Smooth muscle cell (in vitro differentiated cells): ENCODE measurements around the gene SMC6. TPM values are rescaled to one million over a fixed set of nuclear protein-coding genes. Genes with fewer than 3 reads are reported as not detected.

Source experiments
- DNase-seq: peaks from one replicate; lab custom pipeline; 2025; ENCODE audit not compliant: unreplicated experiment; lab: John Stamatoyannopoulos, UW
- H2AFZ ChIP-seq: fragments of 200-600 bp; sonication (generic); 2 replicates; pipeline ENCODE4 v1.6.0; 2016; ENCODE audit warnings: antibody characterized with exemption, low read depth, mild to moderate bottlenecking
- H3F3A ChIP-seq: fragments of 200-600 bp; sonication (generic); 2 replicates; pipeline ENCODE4 v1.6.0; 2017; ENCODE audit warnings: antibody characterized with exemption, low read depth
- H3K27ac ChIP-seq: fragments of 200-600 bp; sonication (generic); 2 replicates; pipeline ENCODE4 v1.5.1; 2016; ENCODE audit warnings: low read depth, mild to moderate bottlenecking
- H3K27me3 ChIP-seq: fragments of 200-600 bp; sonication (generic); 2 replicates; pipeline ENCODE4 v1.6.1; 2016; ENCODE audit warnings: low read depth, mild to moderate bottlenecking
- H3K36me3 ChIP-seq: fragments of 200-600 bp; sonication (generic); 2 replicates; pipeline ENCODE4 v1.5.1; 2016; ENCODE audit warnings: low read depth
- H3K4me1 ChIP-seq: fragments of 200-600 bp; sonication (generic); 2 replicates; pipeline ENCODE4 v1.5.1; 2016; ENCODE audit warnings: low read depth
- H3K4me2 ChIP-seq: fragments of 200-600 bp; sonication (generic); 2 replicates; pipeline ENCODE4 v1.6.0; 2016; ENCODE audit warnings: mild to moderate bottlenecking
- H3K4me3 ChIP-seq: fragments of 200-600 bp; sonication (generic); 2 replicates; pipeline ENCODE4 v1.5.1; 2016; ENCODE audit warnings: mild to moderate bottlenecking
- H3K79me2 ChIP-seq: fragments of 200-600 bp; sonication (generic); 2 replicates; pipeline ENCODE4 v1.6.0; 2016; ENCODE audit warnings: low read depth, mild to moderate bottlenecking
- H3K9ac ChIP-seq: fragments of 200-600 bp; sonication (generic); 2 replicates; pipeline ENCODE4 v1.6.0; 2016; ENCODE audit warnings: low read depth
- H3K9me3 ChIP-seq: fragments of 200-600 bp; sonication (generic); replicated peaks from 2 replicates; pipeline ENCODE4 v1.5.1; 2016; ENCODE audit warnings: low read depth
- H4K20me1 ChIP-seq: fragments of 200-600 bp; sonication (generic); 2 replicates; pipeline ENCODE4 v1.6.0; 2016; ENCODE audit warnings: low read depth
- WGBS: methylation state at CpG from one replicate; pipeline ENCODE4 v1.1.7; 2016; ENCODE audit warnings: low lambda C conversion rate; 5-methylcytosine and 5-hydroxymethylcytosine counted together
- polyA plus RNA-seq: library from polyadenylated mRNA; unstranded; fragments of >200 nt; fragmentation: Nextera tagmentation; extraction: Ambion mirVana; gene quantifications from 2 replicates; pipeline ENCODE4 v1.2.1, GENCODE V29; 2016
- total RNA-seq: library from RNA; depleted of rRNA; stranded (reverse); fragments of >200 nt; gene quantifications from 2 replicates; pipeline ENCODE4 v1.2.3, GENCODE V29; 2014
- TF ChIP-seq, protein P1 (sequence below): fragments of 200-600 bp; sonication (generic); IDR thresholded peaks from 2 replicates; pipeline ENCODE4 v1.5.1; 2017; ENCODE audit warnings: borderline replicate concordance, mild to moderate bottlenecking, antibody characterized with exemption; ENCODE audit not compliant: insufficient read depth, poor library complexity, severe bottlenecking

Gene SMC6
- total and polyA plus RNA-seq, 2 experiments from 2014 or later, result 11.2 to 18.1 TPM

DNA sequence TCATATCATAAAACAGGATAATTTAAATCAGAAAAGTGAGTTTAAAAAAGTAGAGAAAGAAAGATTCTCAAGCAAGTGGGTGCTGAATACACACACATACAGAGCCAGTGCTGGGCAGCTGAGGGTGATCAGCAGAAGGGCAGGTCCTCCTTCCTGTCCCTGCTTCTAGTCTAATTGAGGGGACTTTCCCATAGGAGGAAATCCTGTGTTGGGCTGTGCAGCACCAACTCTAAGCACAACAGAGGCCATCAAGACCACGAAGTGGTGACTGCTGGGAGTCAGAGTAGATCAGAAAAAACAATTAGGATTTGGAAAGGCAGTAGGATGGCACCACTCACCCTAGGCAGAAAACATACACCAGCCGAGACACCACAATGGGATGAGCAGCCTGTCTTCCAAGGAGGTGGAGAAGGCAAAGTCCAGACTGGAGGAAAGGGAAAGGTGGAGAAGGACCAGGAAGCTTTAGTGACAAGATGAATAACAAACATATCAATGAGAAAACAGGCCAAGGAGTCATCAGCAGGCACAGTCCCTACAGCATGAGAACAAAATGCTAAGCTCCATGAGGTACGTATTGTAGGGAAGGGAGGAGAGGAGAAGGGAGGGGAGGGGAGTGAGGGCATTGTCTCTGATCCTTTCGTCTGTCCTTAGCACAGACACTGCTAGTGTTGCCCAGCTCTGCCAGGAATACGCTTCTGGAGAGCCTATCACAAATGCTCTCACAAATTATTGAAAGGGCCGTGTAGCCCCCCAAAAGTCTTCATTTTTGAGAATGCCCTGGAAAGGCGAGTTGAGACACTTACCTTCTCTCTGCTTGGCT lies 45.9 kb upstream of the SMC6 start:
- TF ChIP-seq, protein P1, sequence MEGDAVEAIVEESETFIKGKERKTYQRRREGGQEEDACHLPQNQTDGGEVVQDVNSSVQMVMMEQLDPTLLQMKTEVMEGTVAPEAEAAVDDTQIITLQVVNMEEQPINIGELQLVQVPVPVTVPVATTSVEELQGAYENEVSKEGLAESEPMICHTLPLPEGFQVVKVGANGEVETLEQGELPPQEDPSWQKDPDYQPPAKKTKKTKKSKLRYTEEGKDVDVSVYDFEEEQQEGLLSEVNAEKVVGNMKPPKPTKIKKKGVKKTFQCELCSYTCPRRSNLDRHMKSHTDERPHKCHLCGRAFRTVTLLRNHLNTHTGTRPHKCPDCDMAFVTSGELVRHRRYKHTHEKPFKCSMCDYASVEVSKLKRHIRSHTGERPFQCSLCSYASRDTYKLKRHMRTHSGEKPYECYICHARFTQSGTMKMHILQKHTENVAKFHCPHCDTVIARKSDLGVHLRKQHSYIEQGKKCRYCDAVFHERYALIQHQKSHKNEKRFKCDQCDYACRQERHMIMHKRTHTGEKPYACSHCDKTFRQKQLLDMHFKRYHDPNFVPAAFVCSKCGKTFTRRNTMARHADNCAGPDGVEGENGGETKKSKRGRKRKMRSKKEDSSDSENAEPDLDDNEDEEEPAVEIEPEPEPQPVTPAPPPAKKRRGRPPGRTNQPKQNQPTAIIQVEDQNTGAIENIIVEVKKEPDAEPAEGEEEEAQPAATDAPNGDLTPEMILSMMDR, result no peak
- Histone ChIP-seq H4K20me1 (no peaks in the 10 kb centered on the region), H3F3A (no peaks in the 10 kb centered on the region), H3K9ac (peak overlapping the region; percentile 39), H3K36me3 (no peaks in the 10 kb centered on the region), H3K4me3 (no peak overlapping the region), H3K4me2 (no peak overlapping the region), H3K79me2 (no peaks in the 10 kb centered on the region), H3K27ac (no peak overlapping the region), H3K27me3 (no peaks in the 10 kb centered on the region), H3K4me1 (peaks cover 6% of the 10 kb centered on the region), H3K9me3 (no peaks in the 10 kb centered on the region), H2AFZ (no peak overlapping the region)
- 83% methylated on average over 7 of the region's 7 CpGs for WGBS
- no peak for DNase-seq

DNA sequence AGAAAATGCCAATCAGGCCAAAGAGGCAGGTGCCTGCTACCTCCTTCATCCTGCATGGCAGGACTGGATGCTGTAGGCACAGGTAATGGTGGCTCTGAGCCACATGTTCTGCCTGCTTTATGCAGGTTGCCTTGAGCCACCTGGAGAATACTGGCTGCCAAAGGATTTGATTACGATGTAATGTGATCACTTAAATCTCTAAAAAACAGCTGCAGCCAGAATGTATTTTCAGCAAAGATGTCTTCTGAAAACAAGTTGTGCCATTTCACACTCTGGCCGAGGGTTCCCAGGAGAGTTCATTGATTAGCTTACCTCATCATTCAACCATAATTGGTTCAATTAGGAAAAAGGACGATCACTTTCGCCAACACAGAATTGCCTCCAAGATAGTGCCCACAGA lies 44.7 kb upstream of the SMC6 start:
- Histone ChIP-seq H2AFZ (no peak overlapping the region), H3K4me2 (no peak overlapping the region), H3K4me3 (no peak overlapping the region), H3K27ac (no peak overlapping the region), H4K20me1 (no peaks in the 10 kb centered on the region), H3K27me3 (no peaks in the 10 kb centered on the region), H3K79me2 (no peaks in the 10 kb centered on the region), H3K36me3 (no peaks in the 10 kb centered on the region), H3K9me3 (no peaks in the 10 kb centered on the region), H3K4me1 (peaks cover 6% of the 10 kb centered on the region), H3F3A (no peaks in the 10 kb centered on the region), H3K9ac (no peak overlapping the region)
- WGBS, result 99% methylated on average over 4 of the region's 4 CpGs
- DNase-seq, result no peak
- TF ChIP-seq, protein P1, result no peak

GRCh38 chr2:17795309-17795708 lies 41.7 kb upstream of the SMC6 start:
- DNase-seq, result no peak
- Histone ChIP-seq H3K36me3 (no peaks in the 10 kb centered on the region), H4K20me1 (no peaks in the 10 kb centered on the region), H3K27me3 (no peaks in the 10 kb centered on the region), H3K4me2 (no peak overlapping the region), H3K9me3 (no peaks in the 10 kb centered on the region), H3K4me3 (no peak overlapping the region), H3F3A (peaks cover 11% of the 10 kb centered on the region), H3K4me1 (peaks cover 15% of the 10 kb centered on the region), H2AFZ (no peak overlapping the region), H3K27ac (no peak overlapping the region), H3K9ac (no peak overlapping the region), H3K79me2 (no peaks in the 10 kb centered on the region)
- WGBS, result 89% methylated on average over 5 of the region's 5 CpGs
- TF ChIP-seq, protein P1, result no peak
